ENCODE results near the gene RC3H1. TPM values are rescaled to one million over a fixed set of nuclear protein-coding genes. Genes with fewer than 3 reads are reported as not detected.
A peak's percentile ranks its signal among the peaks of the same experiment; 100 is the strongest.

RC3H1 gene
- total RNA-seq, 5 donors from 2014 or later (not counting 1 experiment from before 2014, with no cell fraction given), result 39.9 to 52.1 (median 49.3) TPM

DNA sequence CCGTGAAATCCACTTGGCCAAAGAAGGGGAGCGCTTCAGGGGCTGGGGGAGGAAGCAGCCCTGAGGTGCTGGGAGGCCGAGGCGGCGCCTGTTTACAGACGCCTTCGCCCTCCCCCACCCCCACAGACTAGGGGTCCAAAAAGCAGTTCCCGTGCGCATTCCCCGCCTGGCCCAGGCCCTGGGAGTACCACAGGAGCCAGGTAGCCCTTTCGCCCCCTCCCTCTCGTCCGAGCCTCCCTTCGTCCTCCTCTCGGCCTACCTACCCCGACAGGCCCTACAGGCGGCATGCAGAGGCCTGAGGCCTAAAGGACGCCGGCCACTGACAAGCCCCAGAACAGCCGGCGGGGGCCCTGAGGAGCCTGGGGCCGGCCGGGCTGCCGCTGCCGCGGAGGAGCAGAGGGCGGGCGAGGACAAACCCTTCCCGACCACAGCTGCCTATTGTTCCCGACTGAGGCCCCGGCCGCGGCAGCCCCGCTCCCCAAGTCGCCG is 522 bp downstream of the RC3H1 start:
- ChIA-PET POLR2A (interaction anchor here (0.6 to 1.0 kb wide), 3 partner anchors 21 to 867 kb away, joined by 3 read pairs; no protein-coding TSS in a partner anchor), CTCF (interaction anchor here in 1 of 2 donors (1.0 kb wide), 1 partner anchor 778 kb away, joined by 3 read pairs; no protein-coding TSS in a partner anchor)
- H3K36me3 Mint-ChIP-seq, result peaks cover 6% of the 10 kb centered on the region
- H3K27me3 Mint-ChIP-seq, result no peaks in the 10 kb centered on the region
- Histone ChIP-seq H3K27ac (ENCODE audit: low read length) (peak overlapping the region; percentile 30), H3K36me3 (ENCODE audit: control insufficient read depth in 2 of 2, extremely low read depth in 1 of 2, insufficient read depth in 1 of 2, low read length in 1 of 2) (no peaks in the 10 kb centered on the region), H3K4me1 (ENCODE audit: control insufficient read depth in 1 of 2, extremely low read depth in 1 of 2, insufficient read depth in 2 of 2, low read length in 2 of 2) (peaks cover 18 to 42% of the 10 kb centered on the region in 2 experiments), H3K27me3 (replicated peaks in 1 of 2; ENCODE audit: control insufficient read depth in 2 of 2, extremely low read depth in 1 of 2, insufficient read depth in 2 of 2, low read length in 1 of 2) (no peaks in the 10 kb centered on the region), H3K4me3 (ENCODE audit: control insufficient read depth in 1 of 2, extremely low read depth in 1 of 2, low read length in 1 of 2) (peak overlapping the region; percentile 96 to 97), H3K9me3 (no peaks in the 10 kb centered on the region)
- no peaks in the 10 kb centered on the region for H3K9me3 Mint-ChIP-seq
- H3K4me3 Mint-ChIP-seq, result peak overlapping the region; percentile 94 to 99 (median 98)
- WGBS (ENCODE audit: insufficient coverage), result 0% methylated on average over 30 of the region's 36 CpGs
- peaks cover 49 to 58% (median 52%) of the 10 kb centered on the region in 3 donors for H3K4me1 Mint-ChIP-seq
- ATAC-seq (replicated peaks in 1 of 4) (peak; percentile 25 to 34 (median 29)), DNase-seq (peak in 29 of 35 experiments; percentile 2 to 50 (median 21))
- peak overlapping the region; percentile 92 to 94 for H3K27ac Mint-ChIP-seq

DNA sequence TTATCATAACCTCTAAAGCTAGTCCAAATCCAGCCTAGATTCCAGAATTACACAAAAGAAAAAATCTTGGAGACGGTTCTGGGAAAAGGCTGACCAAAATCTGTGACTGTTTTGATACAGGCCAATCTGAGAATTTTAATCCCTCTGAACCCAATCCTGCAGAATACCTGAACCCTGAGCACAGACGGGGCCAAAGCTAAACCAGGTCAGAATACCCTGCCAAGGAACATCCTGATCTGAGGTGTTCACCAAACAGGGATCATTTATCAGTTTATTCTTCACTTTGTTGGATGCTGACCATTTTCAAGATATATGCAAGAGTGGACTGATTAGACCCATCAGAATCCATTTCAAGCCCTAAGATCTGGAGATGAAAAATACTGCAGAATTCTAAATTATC is 3.6 kb downstream of the RC3H1 start:
- Mint-ChIP-seq H3K27ac (no peak overlapping the region), H3K4me3 (peak overlapping the region in 2 of 3 donors; percentile 26 to 37), H3K9me3 (no peaks in the 10 kb centered on the region), H3K36me3 (peaks cover 14% of the 10 kb centered on the region), H3K27me3 (no peaks in the 10 kb centered on the region), H3K4me1 (peaks cover 63 to 67% (median 65%) of the 10 kb centered on the region in 3 donors)
- ChIA-PET POLR2A (interaction anchor here in 1 of 2 donors (0.5 kb wide), 1 partner anchor 45 kb away, joined by 5 read pairs; no protein-coding TSS in a partner anchor), CTCF (no interaction called here)
- H3K4me3 ChIP-seq (ENCODE audit: control insufficient read depth in 1 of 2, extremely low read depth in 1 of 2, low read length in 1 of 2), result no peak overlapping the region
- no peaks in the 10 kb centered on the region for H3K36me3 ChIP-seq (ENCODE audit: control insufficient read depth in 2 of 2, extremely low read depth in 1 of 2, insufficient read depth in 1 of 2, low read length in 1 of 2)
- DNase-seq (no peak), ATAC-seq (replicated peaks in 1 of 4) (no peak)
- H3K27me3 ChIP-seq (replicated peaks in 1 of 2; ENCODE audit: control insufficient read depth in 2 of 2, extremely low read depth in 1 of 2, insufficient read depth in 2 of 2, low read length in 1 of 2), result no peaks in the 10 kb centered on the region
- 100% methylated on average over 1 of the region's 2 CpGs for WGBS (ENCODE audit: insufficient coverage)
- H3K27ac ChIP-seq (ENCODE audit: low read length), result no peak overlapping the region
- H3K9me3 ChIP-seq, result no peaks in the 10 kb centered on the region
- H3K4me1 ChIP-seq (ENCODE audit: control insufficient read depth in 1 of 2, extremely low read depth in 1 of 2, insufficient read depth in 2 of 2, low read length in 2 of 2), result peaks cover 25 to 44% of the 10 kb centered on the region in 2 experiments

DNA sequence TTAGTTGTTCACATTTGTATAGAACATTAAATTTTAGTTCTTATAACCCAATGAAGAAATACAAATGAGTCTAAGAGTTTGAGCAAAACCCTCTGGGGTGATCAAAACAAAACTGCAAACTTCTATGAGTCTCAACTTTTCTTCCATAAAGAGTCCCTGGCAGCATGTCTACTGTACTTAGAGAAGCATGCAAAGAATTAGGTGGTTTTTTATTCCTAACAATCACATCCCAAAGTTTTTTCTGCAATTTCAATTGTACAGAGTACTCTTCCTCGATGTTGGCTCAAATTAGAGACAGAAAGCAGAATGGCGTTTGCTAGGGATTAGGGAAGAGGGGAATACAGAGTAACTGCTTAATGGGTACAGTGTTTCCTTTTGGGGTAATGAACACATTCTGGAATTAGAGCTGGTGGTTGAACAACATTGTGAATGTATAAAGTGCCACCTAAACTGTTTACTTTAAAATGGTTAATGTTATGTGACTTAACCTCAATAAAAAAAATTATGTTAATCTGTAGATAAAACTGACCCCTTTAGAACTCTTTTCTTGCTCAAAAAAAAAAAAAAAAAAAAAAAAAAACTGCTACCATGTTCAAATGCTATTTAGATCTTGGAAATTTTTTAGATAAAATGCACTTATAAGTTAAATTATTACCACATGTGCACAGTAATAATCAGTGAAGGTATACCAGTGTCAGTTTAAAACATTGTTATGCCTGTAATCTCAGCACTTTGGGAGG is 4.8 kb downstream of the RC3H1 start:
- Mint-ChIP-seq H3K4me3 (peak overlapping the region in 2 of 3 donors; percentile 17 to 28), H3K9me3 (no peaks in the 10 kb centered on the region), H3K36me3 (peaks cover 19% of the 10 kb centered on the region), H3K27ac (no peak overlapping the region), H3K4me1 (peaks cover 54 to 62% (median 59%) of the 10 kb centered on the region in 3 donors), H3K27me3 (no peaks in the 10 kb centered on the region)
- ATAC-seq (replicated peaks in 1 of 4), result no peak
- H3K36me3 ChIP-seq (ENCODE audit: control insufficient read depth in 2 of 2, extremely low read depth in 1 of 2, insufficient read depth in 1 of 2, low read length in 1 of 2), result no peaks in the 10 kb centered on the region
- H3K4me1 ChIP-seq (ENCODE audit: control insufficient read depth in 1 of 2, extremely low read depth in 1 of 2, insufficient read depth in 2 of 2, low read length in 2 of 2), result peaks cover 20 to 34% of the 10 kb centered on the region in 2 experiments
- ChIA-PET CTCF (no interaction called here), POLR2A (interaction anchor here (0.7 kb wide), 3 partner anchors 69 to 1334 kb away, joined by 4 to 12 read pairs (median 11); no protein-coding TSS in a partner anchor)
- no peak overlapping the region for H3K27ac ChIP-seq (ENCODE audit: low read length)
- H3K4me3 ChIP-seq (ENCODE audit: control insufficient read depth in 1 of 2, extremely low read depth in 1 of 2, low read length in 1 of 2), result no peak overlapping the region
- H3K27me3 ChIP-seq (replicated peaks in 1 of 2; ENCODE audit: control insufficient read depth in 2 of 2, extremely low read depth in 1 of 2, insufficient read depth in 2 of 2, low read length in 1 of 2), result no peaks in the 10 kb centered on the region
- no peaks in the 10 kb centered on the region for H3K9me3 ChIP-seq
- WGBS (ENCODE audit: insufficient coverage), result 83% methylated on average over 1 of the region's 2 CpGs
- no peak for DNase-seq

DNA sequence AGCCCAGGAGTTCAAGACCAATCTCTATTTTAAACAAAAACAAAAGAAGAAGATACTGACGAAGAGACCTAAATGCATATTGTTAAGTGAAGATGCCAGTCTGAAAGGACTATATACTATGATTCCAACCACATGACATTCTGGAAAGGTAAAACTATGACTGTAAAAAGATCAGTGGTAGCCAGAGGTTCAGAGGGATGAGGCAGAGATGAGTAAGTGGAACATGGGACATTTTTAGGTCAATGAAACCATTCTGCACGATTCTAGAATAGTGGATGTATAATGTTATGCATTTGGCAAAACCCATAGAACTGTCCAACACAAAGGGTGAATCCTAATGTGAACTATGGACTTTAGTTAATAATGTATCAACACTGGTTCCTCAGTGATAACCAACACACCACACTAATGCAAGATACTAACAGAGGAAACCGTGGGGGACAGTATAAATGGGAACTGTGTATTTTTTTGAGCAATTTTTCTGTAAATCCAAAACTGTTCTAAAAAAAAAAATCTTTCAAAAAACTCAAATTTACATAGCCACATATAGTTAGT is 8.2 kb downstream of the RC3H1 start:
- no CpG with 5 or more reads among the region's 3 CpGs for WGBS (ENCODE audit: insufficient coverage)
- Histone ChIP-seq H3K27ac (ENCODE audit: low read length) (no peak overlapping the region), H3K9me3 (no peaks in the 10 kb centered on the region), H3K4me3 (ENCODE audit: control insufficient read depth in 1 of 2, extremely low read depth in 1 of 2, low read length in 1 of 2) (no peak overlapping the region), H3K27me3 (replicated peaks in 1 of 2; ENCODE audit: control insufficient read depth in 2 of 2, extremely low read depth in 1 of 2, insufficient read depth in 2 of 2, low read length in 1 of 2) (no peaks in the 10 kb centered on the region), H3K4me1 (ENCODE audit: control insufficient read depth in 1 of 2, extremely low read depth in 1 of 2, insufficient read depth in 2 of 2, low read length in 2 of 2) (peaks cover 15 to 25% of the 10 kb centered on the region in 2 experiments), H3K36me3 (ENCODE audit: control insufficient read depth in 2 of 2, extremely low read depth in 1 of 2, insufficient read depth in 1 of 2, low read length in 1 of 2) (no peaks in the 10 kb centered on the region)
- no peak for ATAC-seq (replicated peaks in 1 of 4)
- Mint-ChIP-seq H3K27ac (no peak overlapping the region), H3K27me3 (no peaks in the 10 kb centered on the region), H3K4me1 (peaks cover 60 to 69% (median 65%) of the 10 kb centered on the region in 3 donors), H3K9me3 (peaks cover 0 to 4% (median 0%) of the 10 kb centered on the region in 3 donors), H3K36me3 (peaks cover 24% of the 10 kb centered on the region), H3K4me3 (no peak overlapping the region)
- ChIA-PET CTCF (no interaction called here), POLR2A (no interaction called here)
- DNase-seq, result no peak

DNA sequence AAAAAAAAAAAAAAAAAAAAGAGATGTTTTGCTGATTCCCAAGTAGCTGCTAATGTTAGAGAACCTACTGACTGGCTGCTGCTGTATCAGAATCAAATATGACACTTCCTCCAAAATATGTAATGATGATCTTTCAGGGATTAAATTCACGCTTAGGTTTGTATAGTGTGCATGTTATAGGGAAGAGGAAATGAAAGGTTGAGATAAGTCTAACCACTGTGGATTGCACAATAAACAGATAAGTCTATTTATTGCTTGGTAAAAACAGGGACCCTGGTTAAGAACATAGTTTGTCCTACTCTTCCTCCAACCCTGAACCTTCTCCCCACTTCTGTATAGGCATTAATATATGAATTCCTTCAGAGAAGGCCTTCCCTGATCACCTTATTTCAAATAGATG is 13.2 kb downstream of the RC3H1 start:
- ChIA-PET CTCF (no interaction called here), POLR2A (interaction anchor here in 1 of 2 donors (0.6 kb wide), 1 partner anchor 81 kb away, joined by 5 read pairs; no protein-coding TSS in a partner anchor)
- Mint-ChIP-seq H3K27ac (no peak overlapping the region), H3K36me3 (peaks cover 31% of the 10 kb centered on the region), H3K9me3 (peaks cover 0 to 4% (median 0%) of the 10 kb centered on the region in 3 donors), H3K4me3 (no peak overlapping the region), H3K4me1 (peaks cover 53 to 74% (median 68%) of the 10 kb centered on the region in 3 donors), H3K27me3 (no peaks in the 10 kb centered on the region)
- Histone ChIP-seq H3K27ac (ENCODE audit: low read length) (no peak overlapping the region), H3K4me1 (ENCODE audit: control insufficient read depth in 1 of 2, extremely low read depth in 1 of 2, insufficient read depth in 2 of 2, low read length in 2 of 2) (peaks cover 0 to 20% of the 10 kb centered on the region in 2 experiments), H3K9me3 (no peaks in the 10 kb centered on the region), H3K27me3 (replicated peaks in 1 of 2; ENCODE audit: control insufficient read depth in 2 of 2, extremely low read depth in 1 of 2, insufficient read depth in 2 of 2, low read length in 1 of 2) (no peaks in the 10 kb centered on the region), H3K4me3 (ENCODE audit: control insufficient read depth in 1 of 2, extremely low read depth in 1 of 2, low read length in 1 of 2) (no peak overlapping the region), H3K36me3 (ENCODE audit: control insufficient read depth in 2 of 2, extremely low read depth in 1 of 2, insufficient read depth in 1 of 2, low read length in 1 of 2) (no peaks in the 10 kb centered on the region)
- no peak for ATAC-seq (replicated peaks in 1 of 4)
- DNase-seq, result no peak
- whole genome bisulfite sequencing (ENCODE audit: insufficient coverage), result no CpG with 5 or more reads among the region's 1 CpG

DNA sequence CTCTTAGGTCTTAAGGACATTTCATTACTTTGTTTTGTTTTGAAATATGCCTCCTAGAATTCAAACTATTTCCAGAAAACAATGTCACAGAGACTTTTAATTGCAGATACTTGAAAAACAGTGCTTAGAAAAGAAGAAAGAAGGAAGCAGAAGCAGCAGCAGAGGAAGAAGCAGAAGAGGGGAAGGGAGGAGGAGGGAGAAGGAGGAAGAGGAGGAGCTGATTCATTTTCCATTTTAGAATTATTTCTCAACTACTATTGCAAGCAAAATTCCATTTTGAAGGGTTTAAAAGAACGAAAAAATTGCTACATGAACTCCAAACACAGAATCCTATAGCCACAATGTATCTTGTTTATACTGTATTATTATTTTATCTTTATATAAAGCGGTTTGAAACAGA is 13.9 kb downstream of the RC3H1 start:
- Histone ChIP-seq H3K27ac (ENCODE audit: low read length) (no peak overlapping the region), H3K4me3 (ENCODE audit: control insufficient read depth in 1 of 2, extremely low read depth in 1 of 2, low read length in 1 of 2) (no peak overlapping the region), H3K36me3 (ENCODE audit: control insufficient read depth in 2 of 2, extremely low read depth in 1 of 2, insufficient read depth in 1 of 2, low read length in 1 of 2) (no peaks in the 10 kb centered on the region), H3K27me3 (replicated peaks in 1 of 2; ENCODE audit: control insufficient read depth in 2 of 2, extremely low read depth in 1 of 2, insufficient read depth in 2 of 2, low read length in 1 of 2) (no peaks in the 10 kb centered on the region), H3K4me1 (ENCODE audit: control insufficient read depth in 1 of 2, extremely low read depth in 1 of 2, insufficient read depth in 2 of 2, low read length in 2 of 2) (peaks cover 0 to 20% of the 10 kb centered on the region in 2 experiments), H3K9me3 (no peaks in the 10 kb centered on the region)
- POLR2A ChIA-PET, result no interaction called here
- H3K4me3 Mint-ChIP-seq, result no peak overlapping the region
- no peak for DNase-seq
- no peaks in the 10 kb centered on the region for H3K27me3 Mint-ChIP-seq
- no CpG with 5 or more reads among the region's 2 CpGs for WGBS (ENCODE audit: insufficient coverage)
- peaks cover 28% of the 10 kb centered on the region for H3K36me3 Mint-ChIP-seq
- peaks cover 0 to 4% (median 0%) of the 10 kb centered on the region in 3 donors for H3K9me3 Mint-ChIP-seq
- ATAC-seq (replicated peaks in 1 of 4), result no peak
- CTCF ChIA-PET, result no interaction called here
- peaks cover 52 to 72% (median 66%) of the 10 kb centered on the region in 3 donors for H3K4me1 Mint-ChIP-seq
- no peak overlapping the region for H3K27ac Mint-ChIP-seq

Measured in T-cell (primary cell).